ENCODE data around the gene SLC2A4RG.

Gene SLC2A4RG

GRCh38 chr20:63792866-63793265, 53.3 kb downstream of the SLC2A4RG start:
- Histone ChIP-seq H3K27ac (ENCODE audit: low read depth, low read length) (no peak overlapping the region), H3K4me3 (ENCODE audit: low read depth in 1 of 2, low read length in 2 of 2) (no peak overlapping the region)

More at GRCh38 chr20:63792866-63793265, 53.3 kb downstream of the SLC2A4RG start:
- no peak overlapping the region for H3K9ac ChIP-seq (ENCODE audit: low read length)
- no peaks in the 10 kb centered on the region for H3K9me3 ChIP-seq (ENCODE audit: low read length)
- H3K4me1 ChIP-seq (ENCODE audit: insufficient read depth, low read length): no peaks in the 10 kb centered on the region
- no peaks in the 10 kb centered on the region for H3K27me3 ChIP-seq (ENCODE audit: control insufficient read depth in 1 of 2, insufficient read depth in 2 of 2, low read length in 2 of 2)
- H3K36me3 ChIP-seq (ENCODE audit: insufficient read depth, low read length): no peaks in the 10 kb centered on the region

Data from muscle layer of colon (tissue), 2 donors.